Measurements from ENCODE around the gene SFMBT1.

The SFMBT1 gene

GRCh38 chr3:52962160-52962559, 83.7 kb downstream of the SFMBT1 start:
- Histone ChIP-seq H3K9ac (ENCODE audit: low read length) (no peak overlapping the region), H3K9me2 (replicated peaks; ENCODE audit: insufficient read depth, low read length) (no peaks in the 10 kb centered on the region), H3K4me3 (ENCODE audit: insufficient read depth, low read length, poor library complexity, severe bottlenecking) (no peak overlapping the region), H3K27me3 (ENCODE audit: low read length) (no peaks in the 10 kb centered on the region), H3F3A (ENCODE audit: insufficient read depth) (peaks cover 8% of the 10 kb centered on the region; the same call in 1 of the 2 replicates), H2AFZ (ENCODE audit: low read depth, low read length, severe bottlenecking) (no peak overlapping the region), H3K36me3 (ENCODE audit: low read length) (no peaks in the 10 kb centered on the region), H3K4me2 (ENCODE audit: low read depth, low read length, poor library complexity, severe bottlenecking) (no peak overlapping the region), H3K79me2 (ENCODE audit: insufficient read depth, low read length) (peaks cover 15% of the 10 kb centered on the region; the same call in 1 of the 2 replicates), H3K9me3 (ENCODE audit: insufficient read depth, low read length) (no peaks in the 10 kb centered on the region), H4K20me1 (ENCODE audit: low read depth, low read length) (no peaks in the 10 kb centered on the region), H3K27ac (ENCODE audit: low read depth, low read length) (no peak overlapping the region)
- TF ChIP-seq CTCF (IDR thresholded peaks at IDR 0.05; ENCODE audit: insufficient read depth, low read length, poor library complexity, severe bottlenecking) (no peak), EZH2phosphoT487 (conservative IDR thresholded peaks at IDR 0.05; ENCODE audit: low read length) (no peak)

- H3K79me2 ChIP-seq (ENCODE audit: insufficient read depth, low read length): peaks cover 17% of the 10 kb centered on the region; the same call in 1 of the 2 replicates
- no peaks in the 10 kb centered on the region for H3K36me3 ChIP-seq (ENCODE audit: low read length)
Observed at GRCh38 chr3:52959773-52960172, 86.1 kb downstream of the SFMBT1 start.

GRCh38 chr3:52939600-52939999, 106.3 kb downstream of the SFMBT1 start:
- H3K9me2 ChIP-seq (replicated peaks; ENCODE audit: insufficient read depth, low read length): no peaks in the 10 kb centered on the region
- no peak overlapping the region for H3K27ac ChIP-seq (ENCODE audit: low read depth, low read length)
- 0 out of 2 replicates have a peak, but pooled peaks cover 8% of the 10 kb centered on the region for H3F3A ChIP-seq (ENCODE audit: insufficient read depth)
- peaks cover 3% of the 10 kb centered on the region; the same call in 1 of the 2 replicates for H3K36me3 ChIP-seq (ENCODE audit: low read length)
- H3K4me2 ChIP-seq (ENCODE audit: low read depth, low read length, poor library complexity, severe bottlenecking): no peak overlapping the region
- no peaks in the 10 kb centered on the region for H3K27me3 ChIP-seq (ENCODE audit: low read length)
- no peak overlapping the region for H3K4me3 ChIP-seq (ENCODE audit: insufficient read depth, low read length, poor library complexity, severe bottlenecking)
- no peaks in the 10 kb centered on the region for H4K20me1 ChIP-seq (ENCODE audit: low read depth, low read length)
- TF ChIP-seq EZH2phosphoT487 (conservative IDR thresholded peaks at IDR 0.05; ENCODE audit: low read length) (no peak), CTCF (IDR thresholded peaks at IDR 0.05; ENCODE audit: insufficient read depth, low read length, poor library complexity, severe bottlenecking) (no peak)
- H3K9ac ChIP-seq (ENCODE audit: low read length): no peak overlapping the region
- no peak overlapping the region for H2AFZ ChIP-seq (ENCODE audit: low read depth, low read length, severe bottlenecking)
- H3K79me2 ChIP-seq (ENCODE audit: insufficient read depth, low read length): no peaks in the 10 kb centered on the region
- H3K9me3 ChIP-seq (ENCODE audit: insufficient read depth, low read length): no peaks in the 10 kb centered on the region

More at GRCh38 chr3:52959773-52960172, 86.1 kb downstream of the SFMBT1 start:
- Histone ChIP-seq H2AFZ (ENCODE audit: low read depth, low read length, severe bottlenecking) (no peak overlapping the region), H3K27ac (ENCODE audit: low read depth, low read length) (no peak overlapping the region), H3K9me2 (replicated peaks; ENCODE audit: insufficient read depth, low read length) (no peaks in the 10 kb centered on the region), H3K9me3 (ENCODE audit: insufficient read depth, low read length) (no peaks in the 10 kb centered on the region), H3K9ac (ENCODE audit: low read length) (no peak overlapping the region), H4K20me1 (ENCODE audit: low read depth, low read length) (no peaks in the 10 kb centered on the region), H3K4me3 (ENCODE audit: insufficient read depth, low read length, poor library complexity, severe bottlenecking) (no peak overlapping the region), H3K4me2 (ENCODE audit: low read depth, low read length, poor library complexity, severe bottlenecking) (no peak overlapping the region), H3F3A (ENCODE audit: insufficient read depth) (peaks cover 8% of the 10 kb centered on the region; the same call in 1 of the 2 replicates), H3K27me3 (ENCODE audit: low read length) (no peaks in the 10 kb centered on the region)
- TF ChIP-seq CTCF (IDR thresholded peaks at IDR 0.05; ENCODE audit: insufficient read depth, low read length, poor library complexity, severe bottlenecking) (no peak), EZH2phosphoT487 (conservative IDR thresholded peaks at IDR 0.05; ENCODE audit: low read length) (no peak)

Data from SU-DHL-6 (cell line).